K562 (cell line): ENCODE results near the gene ITIH6. TPM values are rescaled to one million over a fixed set of nuclear protein-coding genes. Genes with fewer than 3 reads are reported as not detected.

Experiments
- ATAC-seq: fragments of 200-7000 bp; cut with Tn5 transposase; 3 replicates; pipeline ENCODE4 v1.9.1; 2020; ENCODE audit warnings: moderate library complexity
- BruUV-seq: library from RNA; stranded (reverse); fragments of 400-500 nt; replicated peaks from 2 replicates; lab custom pipeline; 2021; lab: Mats Ljungman, UMichigan
- CTCF ChIA-PET: fragments of 300-600 bp; formaldehyde crosslinking; extraction: SDS; loops from one replicate; lab custom pipeline; 2021; ENCODE audit warnings: low intra/inter-chr PET ratio; lab: Yijun Ruan, JAX
- POLR2A ChIA-PET: fragments of 300-600, 350-650 bp; sonication (Branson Sonifier 250); formaldehyde crosslinking; extraction: SDS; loops from one replicate; lab custom pipeline; 2021; ENCODE audit warnings: antibody characterized with exemption, inconsistent platforms; lab: Yijun Ruan, JAX
- DNase-seq, 4 experiments: peaks; one replicate each; pipeline versions ENCODE4 v3.0.0 to v3.0.0-alpha.2; 2011 to 2018; ENCODE audit warnings: low spot score in 3 of 4, mixed read lengths in 3 of 4; ENCODE audit errors: extremely low read depth in 1 of 4
- FAIRE-seq: peaks from 2 replicates; lab custom pipeline; 2011; peaks lifted over from hg19 to GRCh38; lab: Jason Lieb, UNC
- H2AFZ ChIP-seq: 2 replicates; pipeline ENCODE4 v1.6.0; 2011; ENCODE audit warnings: low read depth, low read length, control low read depth, inconsistent platforms
- H3K27ac ChIP-seq: fragments of 200-600 bp; 3 replicates; pipeline ENCODE4 v1.8.0; 2011; ENCODE audit warnings: low read depth, mild to moderate bottlenecking, control low read depth, inconsistent platforms, low read length, moderate library complexity, mixed read lengths; ENCODE audit errors: extremely low read depth
- H3K27me3 ChIP-seq, 2 experiments: fragments of 300-600 bp in 1 of 2; 2 replicates in 1 of 2; 3 replicates in 1 of 2; pipeline versions ENCODE4 v1.6.0 to v1.8.0; 2011; ENCODE audit warnings: inconsistent platforms in 2 of 2, low read length in 2 of 2, mild to moderate bottlenecking in 1 of 2, mixed read lengths in 1 of 2, moderate library complexity in 1 of 2; ENCODE audit not compliant: control insufficient read depth in 2 of 2, insufficient read depth in 2 of 2
- H3K36me3 ChIP-seq: fragments of 300-600 bp; 3 replicates; pipeline ENCODE4 v1.8.0; 2011; ENCODE audit warnings: mild to moderate bottlenecking, low read length, inconsistent platforms; ENCODE audit not compliant: control insufficient read depth, insufficient read depth
- H3K4me1 ChIP-seq, 2 experiments: fragments of 200-600 bp in 1 of 2; replicated peaks in 1 of 2; 2 replicates in 1 of 2; 3 replicates in 1 of 2; pipeline versions ENCODE4 v1.5.1 to v1.8.0; 2011; ENCODE audit warnings: inconsistent platforms in 2 of 2, low read length in 2 of 2, mild to moderate bottlenecking in 1 of 2, mixed read lengths in 1 of 2, moderate library complexity in 1 of 2; ENCODE audit not compliant: control insufficient read depth in 2 of 2, insufficient read depth in 2 of 2
- H3K4me2 ChIP-seq: 2 replicates; pipeline ENCODE4 v1.6.1; 2011; ENCODE audit warnings: low read length, control low read depth, inconsistent platforms, mixed read lengths; ENCODE audit not compliant: insufficient read depth
- H3K4me3 ChIP-seq: fragments of 200-600 bp; sonication (generic), shearing (Covaris generic); 2 replicates; pipeline ENCODE4 v1.5.1; 2016; ENCODE audit warnings: control low read depth, inconsistent platforms
- H3K79me2 ChIP-seq: fragments of 200-600 bp; 3 replicates; pipeline ENCODE4 v1.8.0; 2011; ENCODE audit warnings: low read length, inconsistent platforms; ENCODE audit not compliant: control insufficient read depth, insufficient read depth
- H3K9ac ChIP-seq, 2 experiments: 2 replicates each; pipeline versions ENCODE4 v1.6.0 to v1.6.1; 2011; ENCODE audit warnings: low read depth in 2 of 2, low read length in 2 of 2, control low read depth in 1 of 2, inconsistent platforms in 1 of 2, mild to moderate bottlenecking in 1 of 2, mixed read lengths in 1 of 2; ENCODE audit not compliant: insufficient read depth in 1 of 2
- H3K9me1 ChIP-seq: one replicate; pipeline ENCODE4 v1.6.0; 2011; ENCODE audit warnings: inconsistent platforms, mild to moderate bottlenecking, low read length, moderate library complexity; ENCODE audit not compliant: control insufficient read depth, insufficient read depth
- H3K9me3 ChIP-seq: replicated peaks from 2 replicates; pipeline ENCODE4 v1.5.1; 2011; ENCODE audit warnings: low read depth, low read length, inconsistent platforms; ENCODE audit not compliant: control insufficient read depth, insufficient read depth
- H4K20me1 ChIP-seq: replicated peaks from 2 replicates; pipeline ENCODE4 v1.6.1; 2011; ENCODE audit warnings: low read length, inconsistent platforms, mixed read lengths; ENCODE audit not compliant: control insufficient read depth, insufficient read depth
- ASH1L ChIP-seq: fragments of 450-650 bp; IDR thresholded peaks from 2 replicates; pipeline ENCODE4 v1.6.1; 2018; ENCODE audit warnings: borderline replicate concordance, mild to moderate bottlenecking, low read depth; ENCODE audit not compliant: partially characterized antibody
- CREM ChIP-seq: IDR thresholded peaks from 2 replicates; pipeline ENCODE4 v1.6.1; 2014; ENCODE audit warnings: antibody characterized with exemption, low read depth
- EP400 ChIP-seq: fragments of 450-650 bp; IDR thresholded peaks from 2 replicates; pipeline ENCODE4 v1.6.1; 2017; ENCODE audit warnings: antibody characterized with exemption, mild to moderate bottlenecking, moderate library complexity
- GTF2F1 ChIP-seq: IDR thresholded peaks from 2 replicates; pipeline ENCODE4 v1.6.1; 2011; ENCODE audit warnings: low read depth, low read length, improper control_type of control experiment
- HMG20A ChIP-seq: fragments of 450-650 bp; formaldehyde crosslinking; conservative IDR thresholded peaks from 2 replicates; pipeline ENCODE4 v1.4.0; 2020; ENCODE audit warnings: mild to moderate bottlenecking, mixed read lengths
- HNRNPLL ChIP-seq: fragments of 200-400 bp; formaldehyde crosslinking; IDR thresholded peaks from 2 replicates; pipeline ENCODE4 v1.6.1; 2017; ENCODE audit warnings: low read length, low read depth, mild to moderate bottlenecking; ENCODE audit not compliant: poor library complexity, severe bottlenecking
- KDM1A ChIP-seq, 2 experiments: fragments of 450-650 bp; IDR thresholded peaks; 2 replicates each; pipeline ENCODE4 v1.6.1; 2016; ENCODE audit warnings: mild to moderate bottlenecking in 2 of 2
- KDM4B ChIP-seq, 2 experiments: fragments of 450-650 bp in 1 of 2; sonication (generic) in 1 of 2; IDR thresholded peaks; 2 replicates each; pipeline ENCODE4 v1.6.1; 2016 to 2017; ENCODE audit warnings: borderline replicate concordance in 2 of 2, antibody characterized with exemption in 1 of 2, low read depth in 1 of 2, mild to moderate bottlenecking in 1 of 2
- MTA3 ChIP-seq: fragments of 450-650 bp; formaldehyde crosslinking; IDR thresholded peaks from 2 replicates; pipeline ENCODE4 v1.6.1; 2017; ENCODE audit warnings: mild to moderate bottlenecking, borderline replicate concordance
- NCOA6 ChIP-seq: fragments of 450-650 bp; IDR thresholded peaks from 2 replicates; pipeline ENCODE4 v1.6.1; 2017; ENCODE audit warnings: mild to moderate bottlenecking
- PTBP1 ChIP-seq: fragments of 200-400 bp; formaldehyde crosslinking; IDR thresholded peaks from 2 replicates; pipeline ENCODE4 v1.6.1; 2017; ENCODE audit warnings: low read depth, low read length
- TAF15 ChIP-seq: fragments of 200-400 bp; formaldehyde crosslinking; IDR thresholded peaks from 2 replicates; pipeline ENCODE4 v1.6.1; 2017; ENCODE audit warnings: mild to moderate bottlenecking, low read depth, low read length, moderate library complexity
- U2AF2 ChIP-seq: fragments of 200-400 bp; formaldehyde crosslinking; optimal IDR thresholded peaks from 2 replicates; pipeline ENCODE3; 2017; ENCODE audit warnings: low read depth, mild to moderate bottlenecking, low read length
- ZNF696 ChIP-seq: fragments of 250-450 bp; sonication (Bioruptor Pico); conservative IDR thresholded peaks from 2 replicates; pipeline ENCODE4 v1.4.0; 2020; ENCODE audit warnings: mild to moderate bottlenecking, moderate library complexity
- WGBS: fragments of 100-300 bp; shearing (Covaris generic); methylation state at CpG from one replicate; pipeline ENCODE4 v1.1.6; 2016; ENCODE audit warnings: low coverage, mixed read lengths; ENCODE audit not compliant: insufficient coverage; ENCODE audit errors: missing lambda C conversion rate; 5-methylcytosine and 5-hydroxymethylcytosine counted together
- in situ Hi-C: fragments of 300-500 bp; cut with MboI; formaldehyde crosslinking; loops from 4 replicates; pipeline ENCODE4 v1.15.0; 2018; ENCODE audit warnings: inconsistent platforms, mixed read lengths
- intact Hi-C: fragments of 100-400 bp; cut with micrococcal nuclease; formaldehyde crosslinking; loops from 2 replicates; pipeline ENCODE4 v1.14.2; 2022
- polyA plus RNA-seq, 8 experiments: library from polyadenylated mRNA; depleted of rRNA in 4 of 8; stranded (reverse) in 5 of 8; unstranded in 3 of 8; fragments of >200 nt; fragmentation: Nextera tagmentation in 2 of 8; fragmentation: Illumina TruSeq in 1 of 8; extraction: Ambion mirVana in 2 of 8; extraction: Trizol in 1 of 8; gene quantifications; 2 replicates each; pipeline versions ENCODE4 v1.2.1 to v1.2.3, GENCODE V29; 2011 to 2014; ENCODE audit warnings: inconsistent platforms in 1 of 8, missing spikeins in 1 of 8
- total RNA-seq, 7 experiments: library from RNA; depleted of rRNA in 6 of 7; stranded (reverse); fragments of >200 nt in 6 of 7; fragmentation: Illumina TruSeq in 2 of 7; extraction: Trizol in 2 of 7; gene quantifications; 2 replicates each; pipeline versions ENCODE4 v1.2.1 to v1.2.3, GENCODE V29; 2011 to 2021; ENCODE audit warnings: low replicate concordance in 1 of 7
- TF ChIP-seq, protein P1 (sequence below), 2 experiments: fragments of 450-650 bp in 1 of 2; sonication (generic) in 1 of 2; formaldehyde crosslinking; conservative IDR thresholded peaks; 2 replicates each; pipeline versions ENCODE4 v1.4.0 to v1.8.1; 2020 to 2022; ENCODE audit warnings: mild to moderate bottlenecking in 1 of 2, missing genetic modification reagents in 1 of 2

Gene ITIH6
- total and polyA plus RNA-seq, 9 of the 15 experiments (the other 6 are each of a cell fraction or from before 2014, with no cell fraction given) = 0.03 TPM; not detected in 8

DNA sequence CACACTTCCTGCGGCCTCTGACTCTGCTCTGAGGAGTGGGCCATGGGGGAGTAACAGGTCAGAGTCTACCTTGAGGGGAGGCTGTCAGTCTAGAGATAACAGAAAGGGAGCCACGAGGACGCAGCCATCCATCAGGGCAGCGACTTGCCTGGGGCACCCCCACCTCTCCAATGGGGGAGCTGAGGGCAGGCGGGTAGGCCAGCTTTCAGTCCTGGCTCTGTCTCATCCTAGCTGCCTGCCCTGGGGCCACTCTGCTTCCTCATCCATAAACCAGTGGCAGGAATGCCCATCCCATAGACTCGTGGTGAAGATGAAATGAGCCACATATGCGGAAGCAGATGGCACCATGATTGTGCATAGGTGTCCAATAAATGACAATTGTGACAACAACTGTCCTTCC, 22.7 kb upstream of the ITIH6 start:
- no peak for TF ChIP-seq HNRNPLL
- TF ChIP-seq GTF2F1 = no peak
- TF ChIP-seq HMG20A (CRISPR knock-in tag) = no peak
- no peak for TF ChIP-seq KDM1A (IDR thresholded peaks at IDR 0.05)
- TF ChIP-seq, protein P1, sequence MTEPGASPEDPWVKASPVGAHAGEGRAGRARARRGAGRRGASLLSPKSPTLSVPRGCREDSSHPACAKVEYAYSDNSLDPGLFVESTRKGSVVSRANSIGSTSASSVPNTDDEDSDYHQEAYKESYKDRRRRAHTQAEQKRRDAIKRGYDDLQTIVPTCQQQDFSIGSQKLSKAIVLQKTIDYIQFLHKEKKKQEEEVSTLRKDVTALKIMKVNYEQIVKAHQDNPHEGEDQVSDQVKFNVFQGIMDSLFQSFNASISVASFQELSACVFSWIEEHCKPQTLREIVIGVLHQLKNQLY (CRISPR knock-in tag; conservative IDR thresholded peaks at IDR 0.05) = no peak
- FAIRE-seq (no peak), ATAC-seq (no peak), DNase-seq (no peak)
- H4K20me1 ChIP-seq = no peaks in the 10 kb centered on the region; the same call in 1 of the 2 replicates
- no peak overlapping the region for H3K27ac ChIP-seq
- no peaks in the 10 kb centered on the region for H3K79me2 ChIP-seq
- H3K9me1 ChIP-seq = no peaks in the 10 kb centered on the region
- no peaks in the 10 kb centered on the region for H3K9me3 ChIP-seq
- CTCF ChIA-PET = no interaction called here
- H3K9ac ChIP-seq = no peak overlapping the region
- H3K36me3 ChIP-seq = no peaks in the 10 kb centered on the region
- 13% methylated on average over 4 of the region's 7 CpGs for WGBS
- H3K4me3 ChIP-seq = no peak overlapping the region
- no TSS peak for BruUV-seq
- H2AFZ ChIP-seq = no peak overlapping the region
- POLR2A ChIA-PET = interaction anchor here (0.6 kb wide), 1 partner anchor 1406 kb away, joined by 3 read pairs; no protein-coding TSS in a partner anchor
- in situ Hi-C loops = no loop called here
- peaks cover 0 to 21% of the 10 kb centered on the region in 2 experiments; a peak in 2 of 5 replicates for H3K27me3 ChIP-seq
- no peak overlapping the region for H3K4me2 ChIP-seq
- intact Hi-C loops = no loop called here
- H3K4me1 ChIP-seq = no peaks in the 10 kb centered on the region

DNA sequence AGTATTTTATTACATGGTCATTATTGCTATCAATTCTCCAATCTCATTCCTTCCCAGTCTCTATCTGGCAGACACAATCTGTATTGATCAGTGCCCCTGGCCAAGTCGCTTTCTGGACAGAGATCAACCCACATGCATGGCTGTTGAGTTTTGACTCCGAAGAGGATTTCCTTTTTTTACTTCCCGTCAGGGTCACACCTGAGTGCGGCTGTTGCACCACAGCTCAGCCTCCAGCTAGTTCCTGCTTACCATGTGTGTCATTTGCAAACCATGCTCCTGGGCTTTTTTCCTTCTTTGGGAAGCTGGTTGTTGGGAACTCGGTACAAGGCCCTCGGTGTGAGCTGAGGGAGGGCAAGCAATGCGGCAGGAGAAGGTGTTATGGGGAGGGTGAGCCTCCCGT, 21.1 kb upstream of the ITIH6 start:
- no TSS peak for BruUV-seq
- no peak overlapping the region for H3K9ac ChIP-seq
- FAIRE-seq (no peak), DNase-seq (no peak), ATAC-seq (no peak)
- H3K27me3 ChIP-seq = peaks cover 0 to 15% of the 10 kb centered on the region in 2 experiments; a peak in 2 of 5 replicates
- no peaks in the 10 kb centered on the region for H3K4me1 ChIP-seq
- H3K9me1 ChIP-seq = no peaks in the 10 kb centered on the region
- no peak overlapping the region for H3K4me3 ChIP-seq
- 20% methylated on average over 6 of the region's 8 CpGs for WGBS
- no peaks in the 10 kb centered on the region for H3K36me3 ChIP-seq
- no peaks in the 10 kb centered on the region for H3K79me2 ChIP-seq
- in situ Hi-C loops = no loop called here
- H3K4me2 ChIP-seq = no peak overlapping the region
- ChIA-PET POLR2A (no interaction called here), CTCF (no interaction called here)
- no peak overlapping the region for H2AFZ ChIP-seq
- no peaks in the 10 kb centered on the region; the same call in 1 of the 2 replicates for H4K20me1 ChIP-seq
- intact Hi-C loops = no loop called here
- no peak overlapping the region for H3K27ac ChIP-seq
- H3K9me3 ChIP-seq = no peaks in the 10 kb centered on the region
- no peak for TF ChIP-seq TAF15
- TF ChIP-seq ASH1L = no peak
- TF ChIP-seq PTBP1 = no peak
- no peak for TF ChIP-seq NCOA6
- TF ChIP-seq ZNF696 (CRISPR knock-in tag) = no peak
- no peak for TF ChIP-seq KDM4B (IDR thresholded peaks at IDR 0.05; ENCODE audit: borderline replicate concordance in 2 of 2, low read depth in 1 of 2)
- no peak for TF ChIP-seq U2AF2
- TF ChIP-seq MTA3 = no peak
- TF ChIP-seq EP400 = no peak
- TF ChIP-seq CREM = no peak
